ENCODE measurements around the gene SIPA1L3. TPM values are rescaled to one million over a fixed set of nuclear protein-coding genes. Genes with fewer than 3 reads are reported as not detected.

The SIPA1L3 gene
- total and polyA plus RNA-seq, 10 of the 15 experiments (the other 5 are each of a cell fraction or from before 2014, with no cell fraction given), result 0.24 to 66.2 (median 19.1) TPM

DNA sequence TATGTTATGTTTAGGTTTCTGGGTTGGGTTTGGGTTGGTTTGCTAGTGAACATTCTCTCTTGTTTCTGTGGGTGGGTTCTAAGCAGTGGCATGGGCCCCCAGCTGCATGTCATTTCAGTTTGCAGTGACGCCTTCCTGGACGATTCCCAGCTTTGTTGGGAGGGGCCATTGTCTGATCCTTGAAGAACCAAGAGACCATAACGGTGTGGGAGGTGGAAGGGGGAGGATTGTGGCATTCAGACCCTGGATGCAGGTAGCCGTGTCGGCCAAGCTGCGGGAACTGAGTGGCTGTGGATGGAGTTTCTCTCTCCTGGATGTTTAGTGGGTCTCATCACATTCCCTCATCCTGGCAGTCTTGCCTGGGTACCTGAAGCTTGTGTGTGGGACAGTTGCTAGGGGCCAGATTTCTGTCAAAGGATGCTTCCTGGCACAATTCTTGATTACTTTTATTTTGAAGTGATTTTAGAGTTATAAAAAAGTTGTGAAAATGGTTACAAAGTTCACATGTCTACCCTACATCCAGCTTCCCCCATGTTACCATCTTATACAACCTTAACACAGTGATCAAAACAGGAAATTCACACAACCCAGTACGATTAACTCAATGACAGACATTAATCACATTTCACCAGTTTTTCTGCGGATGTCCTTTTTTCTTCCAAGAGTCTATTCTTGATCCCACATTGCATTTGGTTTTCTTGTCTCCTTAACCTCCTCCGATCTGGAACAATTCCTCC lies 123.8 kb downstream of the SIPA1L3 start:
- no peaks in the 10 kb centered on the region for H4K20me1 ChIP-seq (ENCODE audit: control insufficient read depth, insufficient read depth)
- no peak overlapping the region for H3K27ac ChIP-seq (ENCODE audit: control insufficient read depth, insufficient read depth)
- peaks cover 2 to 6% of the 10 kb centered on the region in 2 experiments for H3K36me3 ChIP-seq (ENCODE audit: control insufficient read depth in 2 of 2, insufficient read depth in 2 of 2, low read length in 1 of 2)
- H3K9me3 ChIP-seq (replicated peaks; ENCODE audit: control insufficient read depth, insufficient read depth, low read length), result no peaks in the 10 kb centered on the region; the same call in 2 of the 3 replicates
- RAD21 ChIA-PET (ENCODE audit: unreplicated experiment), result interaction anchor here (0.9 kb wide), 1 partner anchor 18 kb away, joined by 3 read pairs; no protein-coding TSS in a partner anchor
- H3K9ac ChIP-seq (ENCODE audit: control insufficient read depth, insufficient read depth, low read length), result no peak overlapping the region
- H2AFZ ChIP-seq (ENCODE audit: control insufficient read depth, low read depth, low read length), result no peak overlapping the region
- POLR2A ChIA-PET, result interaction anchor here (0.6 to 1.4 kb wide), 2 partner anchors 15 to 1308 kb away, joined by 3 read pairs; no protein-coding TSS in a partner anchor
- peaks cover 39% of the 10 kb centered on the region for H3K4me1 ChIP-seq (ENCODE audit: control insufficient read depth, insufficient read depth, low read length)
- 89% methylated on average over 9 of the region's 9 CpGs for WGBS (ENCODE audit: insufficient coverage, insufficient replicate concordance, low lambda C conversion rate, missing lambda C conversion rate)
- intact Hi-C loops (cut with micrococcal nuclease; ENCODE audit: unreplicated experiment), result no loop called here
- no peaks in the 10 kb centered on the region for H3K27me3 ChIP-seq (replicated peaks in 1 of 2; ENCODE audit: control insufficient read depth in 2 of 2, insufficient read depth in 2 of 2, low read length in 1 of 2)
- H3K4me3 ChIP-seq, result no peak overlapping the region
- FAIRE-seq (no peak), ATAC-seq (no peak), DNase-seq (ENCODE audit: low read depth, low spot score) (no peak)
- in situ Hi-C loops (cut with MboI), result no loop called here
- SMC1A ChIA-PET (ENCODE audit: uncharacterized antibody, unreplicated experiment), result interaction anchor here (0.6 kb wide), 1 partner anchor 26 kb away, joined by 3 read pairs; no protein-coding TSS in a partner anchor
- CTCF ChIA-PET, result no interaction called here
- peaks cover 37% of the 10 kb centered on the region for H3K79me2 ChIP-seq (ENCODE audit: control insufficient read depth, insufficient read depth, low read length)
- no peak overlapping the region for H3K4me2 ChIP-seq (ENCODE audit: control insufficient read depth, insufficient read depth)
- BruUV-seq (replicated peaks), result no TSS peak
- TF ChIP-seq ZNF274 (IDR thresholded peaks at IDR 0.05; ENCODE audit: insufficient read depth, insufficient read length), result no peak
- TF ChIP-seq MTA3 (IDR thresholded peaks at IDR 0.05; ENCODE audit: borderline replicate concordance, low read length), result no peak
- TF ChIP-seq, protein P1, sequence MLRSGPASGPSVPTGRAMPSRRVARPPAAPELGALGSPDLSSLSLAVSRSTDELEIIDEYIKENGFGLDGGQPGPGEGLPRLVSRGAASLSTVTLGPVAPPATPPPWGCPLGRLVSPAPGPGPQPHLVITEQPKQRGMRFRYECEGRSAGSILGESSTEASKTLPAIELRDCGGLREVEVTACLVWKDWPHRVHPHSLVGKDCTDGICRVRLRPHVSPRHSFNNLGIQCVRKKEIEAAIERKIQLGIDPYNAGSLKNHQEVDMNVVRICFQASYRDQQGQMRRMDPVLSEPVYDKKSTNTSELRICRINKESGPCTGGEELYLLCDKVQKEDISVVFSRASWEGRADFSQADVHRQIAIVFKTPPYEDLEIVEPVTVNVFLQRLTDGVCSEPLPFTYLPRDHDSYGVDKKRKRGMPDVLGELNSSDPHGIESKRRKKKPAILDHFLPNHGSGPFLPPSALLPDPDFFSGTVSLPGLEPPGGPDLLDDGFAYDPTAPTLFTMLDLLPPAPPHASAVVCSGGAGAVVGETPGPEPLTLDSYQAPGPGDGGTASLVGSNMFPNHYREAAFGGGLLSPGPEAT (IDR thresholded peaks at IDR 0.05; ENCODE audit: low read depth), result no peak
- no peak for TF ChIP-seq MYC (IDR thresholded peaks at IDR 0.05; ENCODE audit: insufficient read depth, insufficient read length, insufficient replicate concordance, low read length, severe bottlenecking)
- TF ChIP-seq ZNF217 (IDR thresholded peaks at IDR 0.05), result no peak
- TF ChIP-seq, protein P2, sequence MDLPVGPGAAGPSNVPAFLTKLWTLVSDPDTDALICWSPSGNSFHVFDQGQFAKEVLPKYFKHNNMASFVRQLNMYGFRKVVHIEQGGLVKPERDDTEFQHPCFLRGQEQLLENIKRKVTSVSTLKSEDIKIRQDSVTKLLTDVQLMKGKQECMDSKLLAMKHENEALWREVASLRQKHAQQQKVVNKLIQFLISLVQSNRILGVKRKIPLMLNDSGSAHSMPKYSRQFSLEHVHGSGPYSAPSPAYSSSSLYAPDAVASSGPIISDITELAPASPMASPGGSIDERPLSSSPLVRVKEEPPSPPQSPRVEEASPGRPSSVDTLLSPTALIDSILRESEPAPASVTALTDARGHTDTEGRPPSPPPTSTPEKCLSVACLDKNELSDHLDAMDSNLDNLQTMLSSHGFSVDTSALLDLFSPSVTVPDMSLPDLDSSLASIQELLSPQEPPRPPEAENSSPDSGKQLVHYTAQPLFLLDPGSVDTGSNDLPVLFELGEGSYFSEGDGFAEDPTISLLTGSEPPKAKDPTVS (IDR thresholded peaks at IDR 0.05; ENCODE audit: low read depth, low read length), result no peak
- no peak for TF ChIP-seq PBX3 (IDR thresholded peaks at IDR 0.05; ENCODE audit: insufficient replicate concordance, low read depth, low read length)
- TF ChIP-seq SMAD1 (IDR thresholded peaks at IDR 0.05; ENCODE audit: low read depth, partially characterized antibody), result no peak
- TF ChIP-seq CBX3 (IDR thresholded peaks at IDR 0.05; ENCODE audit: borderline replicate concordance, low read depth), result no peak
- no peak for TF ChIP-seq POLR2A (IDR thresholded peaks at IDR 0.05; ENCODE audit: low read depth, low read length)
- TF ChIP-seq ATF2 (IDR thresholded peaks at IDR 0.05; ENCODE audit: low read length), result no peak
- TF ChIP-seq ETV6 (conservative IDR thresholded peaks at IDR 0.05 in 1 of 2, IDR thresholded peaks at IDR 0.05 in 1 of 2; ENCODE audit: borderline replicate concordance in 1 of 2, low read depth in 1 of 2), result no peak
- no peak for TF ChIP-seq BRCA1 (IDR thresholded peaks at IDR 0.05; ENCODE audit: low read depth, low read length)

All from GM12878 (cell line).